GM04503 (cell line): Measurements from ENCODE around the gene NEURL4.
A peak's percentile ranks its signal among the peaks of the same experiment; 100 is the strongest.

Experiments used
- DNase-seq: peaks from one replicate; pipeline ENCODE4 v3.0.0-alpha.2; 2012; ENCODE audit warnings: low read depth

Gene NEURL4

GRCh38 chr17:7304179-7304578 lies 25.0 kb downstream of the NEURL4 start:
- no peak for DNase-seq

GRCh38 chr17:7296189-7296861 lies 32.8 kb downstream of the NEURL4 start:
- DNase-seq: no peak

- DNase-seq: no peak
These were observed 33.6 kb downstream of the NEURL4 start for GRCh38 chr17:7295230-7296180.

- no peak for DNase-seq
These were observed 34.5 kb downstream of the NEURL4 start, which contains the start of gene YBX2 for GRCh38 chr17:7294614-7295153. Gene YBX2, minus strand, starts transcription at chr17:7294639. Its CDS starts 139 bp downstream, at chr17:7294500.

- DNase-seq: no peak
These were observed 35.1 kb downstream of the NEURL4 start for GRCh38 chr17:7293816-7294613.

- no peak for DNase-seq
These were observed 36.0 kb downstream of the NEURL4 start for GRCh38 chr17:7293159-7293558.

GRCh38 chr17:7292729-7293128 lies 36.4 kb downstream of the NEURL4 start:
- no peak for DNase-seq

- no peak for DNase-seq
These were observed 36.9 kb downstream of the NEURL4 start for GRCh38 chr17:7292194-7292593.

GRCh38 chr17:7290685-7291084 lies 38.5 kb downstream of the NEURL4 start:
- no peak for DNase-seq

GRCh38 chr17:7290166-7290565 lies 39.0 kb downstream of the NEURL4 start:
- DNase-seq: no peak

GRCh38 chr17:7289256-7290032 lies 39.7 kb downstream of the NEURL4 start:
- DNase-seq: no peak

- DNase-seq: no peak
These were observed 43.5 kb downstream of the NEURL4 start for GRCh38 chr17:7285679-7286078.

GRCh38 chr17:7284911-7285310 lies 44.2 kb downstream of the NEURL4 start:
- DNase-seq: no peak

- DNase-seq: no peak
These were observed 45.5 kb downstream of the NEURL4 start for GRCh38 chr17:7283471-7284216.

- DNase-seq: no peak
These were observed 46.3 kb downstream of the NEURL4 start for GRCh38 chr17:7282752-7283321.

- no peak for DNase-seq
These were observed 47.0 kb downstream of the NEURL4 start for GRCh38 chr17:7281953-7282751.

- peak; percentile 44 for DNase-seq
These were observed 47.8 kb downstream of the NEURL4 start, which contains the start of gene SLC2A4 for GRCh38 chr17:7281074-7281952. Gene SLC2A4, plus strand, starts transcription at chr17:7281718. Its CDS starts 217 bp downstream, at chr17:7281935.

GRCh38 chr17:7280519-7281073 lies 48.5 kb downstream of the NEURL4 start:
- no peak for DNase-seq
